ENCODE data around the gene WASF2.

GRCh38 chr1:27427329-27427728, 62.6 kb downstream of the WASF2 start:
- no peak for TF ChIP-seq EZH2 (IDR thresholded peaks at IDR 0.05)
- TF ChIP-seq FOXP2 (optimal IDR thresholded peaks at IDR 0.05; ENCODE audit: control extremely low read depth, extremely low read length, insufficient read depth) = no peak
- TF ChIP-seq POLR2AphosphoS5 (IDR thresholded peaks at IDR 0.05; ENCODE audit: borderline replicate concordance, low read depth, low read length) = no peak

Data from SK-N-MC (cell line).